K562 (cell line): ENCODE measurements around the gene HSD3B7. TPM values are rescaled to one million over a fixed set of nuclear protein-coding genes. Genes with fewer than 3 reads are reported as not detected.

ENCODE experiments used
- ARHGAP35 ChIP-seq: fragments of 450-650 bp; IDR thresholded peaks from 2 replicates; pipeline ENCODE4 v1.6.1; 2018; ENCODE audit not compliant: partially characterized antibody
- BHLHE40 ChIP-seq: IDR thresholded peaks from 2 replicates; pipeline ENCODE4 v1.6.1; 2011; ENCODE audit warnings: low read length, improper control_type of control experiment
- CGGBP1 ChIP-seq: fragments of 250-450 bp; sonication (Bioruptor Pico); IDR thresholded peaks from 2 replicates; pipeline ENCODE4 v1.9.0; 2021; ENCODE audit warnings: mild to moderate bottlenecking
- CLOCK ChIP-seq: fragments of 250-450 bp; sonication (Bioruptor Pico); IDR thresholded peaks from 2 replicates; pipeline ENCODE4 v1.4.0; 2020; ENCODE audit warnings: mild to moderate bottlenecking, moderate library complexity, borderline replicate concordance
- CUX1 ChIP-seq: fragments of 200-800 bp; sonication (Bioruptor generic); IDR thresholded peaks from 2 replicates; pipeline ENCODE4 v1.6.1; 2016; ENCODE audit warnings: missing genetic modification characterization, missing compliant biosample characterization
- FOXA1 ChIP-seq: fragments of 450-650 bp; IDR thresholded peaks from 2 replicates; pipeline ENCODE4 v1.6.1; 2016; ENCODE audit warnings: mild to moderate bottlenecking, borderline replicate concordance
- GABPA ChIP-seq: fragments of 200-800 bp; sonication (Bioruptor generic); conservative IDR thresholded peaks from 2 replicates; pipeline ENCODE4 v1.6.1; 2016; ENCODE audit warnings: low read depth, missing genetic modification characterization, missing compliant biosample characterization
- HIVEP1 ChIP-seq: fragments of 250-450 bp; sonication (Bioruptor Pico); IDR thresholded peaks from 2 replicates; pipeline ENCODE4 v1.4.0; 2020; ENCODE audit warnings: mild to moderate bottlenecking
- KLF16 ChIP-seq: IDR thresholded peaks from 2 replicates; pipeline ENCODE4 v1.6.1; 2016; ENCODE audit warnings: antibody characterized with exemption
- MTA3 ChIP-seq: fragments of 450-650 bp; formaldehyde crosslinking; IDR thresholded peaks from 2 replicates; pipeline ENCODE4 v1.6.1; 2017; ENCODE audit warnings: mild to moderate bottlenecking, borderline replicate concordance
- NKRF ChIP-seq: fragments of 450-650 bp; IDR thresholded peaks from 2 replicates; pipeline ENCODE4 v1.6.1; 2016; ENCODE audit warnings: borderline replicate concordance
- SNIP1 ChIP-seq: fragments of 450-650 bp; IDR thresholded peaks from 2 replicates; pipeline ENCODE4 v1.7.1; 2017; ENCODE audit warnings: low read depth, mild to moderate bottlenecking
- TBL1XR1 ChIP-seq, 2 experiments: IDR thresholded peaks; 2 replicates each; pipeline ENCODE4 v1.6.1; 2012; ENCODE audit warnings: improper control_type of control experiment in 2 of 2, low read length in 2 of 2, mild to moderate bottlenecking in 1 of 2
- ZC3H11A ChIP-seq: IDR thresholded peaks from 2 replicates; pipeline ENCODE4 v1.6.1; 2012; ENCODE audit warnings: low read depth, low read length, improper control_type of control experiment
- ZNF444 ChIP-seq: fragments of 250-450 bp; sonication (Bioruptor Pico); IDR thresholded peaks from 2 replicates; pipeline ENCODE4 v1.4.0; 2020; ENCODE audit warnings: mild to moderate bottlenecking, moderate library complexity
- polyA plus RNA-seq, 8 experiments: library from polyadenylated mRNA; depleted of rRNA in 4 of 8; stranded (reverse) in 5 of 8; unstranded in 3 of 8; fragments of >200 nt; fragmentation: Nextera tagmentation in 2 of 8; fragmentation: Illumina TruSeq in 1 of 8; extraction: Ambion mirVana in 2 of 8; extraction: Trizol in 1 of 8; gene quantifications; 2 replicates each; pipeline versions ENCODE4 v1.2.1 to v1.2.3, GENCODE V29; 2011 to 2014; ENCODE audit warnings: inconsistent platforms in 1 of 8, missing spikeins in 1 of 8
- total RNA-seq, 7 experiments: library from RNA; depleted of rRNA in 6 of 7; stranded (reverse); fragments of >200 nt in 6 of 7; fragmentation: Illumina TruSeq in 2 of 7; extraction: Trizol in 2 of 7; gene quantifications; 2 replicates each; pipeline versions ENCODE4 v1.2.1 to v1.2.3, GENCODE V29; 2011 to 2021; ENCODE audit warnings: low replicate concordance in 1 of 7

Gene HSD3B7
- total and polyA plus RNA-seq, 9 of the 15 experiments (the other 6 are each of a cell fraction or from before 2014, with no cell fraction given): 5.4 to 49.1 (median 23.0) TPM

- TF ChIP-seq CLOCK (CRISPR knock-in tag) (no peak), GABPA (tag) (peak; percentile 81), ZC3H11A (no peak), KLF16 (peak; percentile 77; the same call in 1 of the 2 replicates), NKRF (peak; percentile 71; the same call in 1 of the 2 replicates), CGGBP1 (CRISPR knock-in tag) (peak; percentile 23; the same call in 1 of the 2 replicates), ARHGAP35 (no peak), TBL1XR1 (IDR thresholded peaks at IDR 0.05; ENCODE audit: low read length in 2 of 2) (peak in 1 of 2 experiments; percentile 77; a peak in 1 of 4 replicates), HIVEP1 (no peak), ZNF444 (CRISPR knock-in tag) (no peak), BHLHE40 (peak; percentile 51; the same call in 1 of the 2 replicates), FOXA1 (no peak), SNIP1 (no peak), CUX1 (no peak), MTA3 (peak; percentile 93)
These were observed 35.1 kb upstream of the HSD3B7 start (continued) for GRCh38 chr16:30949650-30950515.
